DOHH2 (cell line): Measurements from ENCODE around the gene CYP2A7.
"Not testable (repeated sequence)": the region's sequence is repeated elsewhere in the genome, so short reads cannot be mapped to it uniquely, and the experiment has no call there.

Source experiments
- H3F3A ChIP-seq: fragments of 200-600 bp; sonication (generic), shearing (Covaris generic); 2 replicates; pipeline ENCODE4 v1.6.0; 2016; ENCODE audit warnings: antibody characterized with exemption, mild to moderate bottlenecking; ENCODE audit not compliant: control insufficient read depth, insufficient read depth
- H3K27ac ChIP-seq: fragments of 200-600 bp; sonication (generic); 2 replicates; pipeline ENCODE4 v1.5.1; 2014; ENCODE audit warnings: low read depth, mild to moderate bottlenecking, low read length, moderate library complexity
- H3K27me3 ChIP-seq: fragments of 200-600 bp; sonication (generic); 2 replicates; pipeline ENCODE4 v1.6.1; 2014; ENCODE audit warnings: mild to moderate bottlenecking, low read length, mixed read lengths; ENCODE audit not compliant: control insufficient read depth
- H3K36me3 ChIP-seq: fragments of 200-600 bp; sonication (generic); 2 replicates; pipeline ENCODE4 v1.6.1; 2014; ENCODE audit warnings: mild to moderate bottlenecking, low read length, moderate library complexity, mixed read lengths; ENCODE audit not compliant: control insufficient read depth
- H3K4me1 ChIP-seq: fragments of 200-600 bp; sonication (generic); 2 replicates; pipeline ENCODE4 v1.6.1; 2014; ENCODE audit warnings: mild to moderate bottlenecking, low read length, mixed read lengths; ENCODE audit not compliant: control insufficient read depth
- H3K4me2 ChIP-seq: fragments of 200-600 bp; sonication (generic); 2 replicates; pipeline ENCODE4 v1.6.0; 2014; ENCODE audit warnings: mild to moderate bottlenecking, low read length, moderate library complexity
- H3K4me3 ChIP-seq: fragments of 200-600 bp; sonication (generic); 2 replicates; pipeline ENCODE4 v1.5.1; 2014; ENCODE audit warnings: mild to moderate bottlenecking, low read length, mixed read lengths
- H3K79me2 ChIP-seq: fragments of 200-600 bp; sonication (generic); 2 replicates; pipeline ENCODE4 v1.6.1; 2014; ENCODE audit warnings: mild to moderate bottlenecking, low read length, mixed read lengths; ENCODE audit not compliant: control insufficient read depth
- H3K9me2 ChIP-seq: fragments of 200-600 bp; sonication (generic); replicated peaks from 2 replicates; pipeline ENCODE4 v1.6.1; 2014; ENCODE audit warnings: mild to moderate bottlenecking, low read length, mixed read lengths; ENCODE audit not compliant: control insufficient read depth
- H3K9me3 ChIP-seq: fragments of 200-600 bp; sonication (generic); 2 replicates; pipeline ENCODE4 v1.6.1; 2014; ENCODE audit warnings: antibody characterized with exemption, low read length, mixed read lengths; ENCODE audit not compliant: control insufficient read depth, insufficient read depth
- H4K20me1 ChIP-seq: fragments of 200-600 bp; sonication (generic); 2 replicates; pipeline ENCODE4 v1.6.0; 2014; ENCODE audit warnings: low read depth, mild to moderate bottlenecking, antibody characterized with exemption, low read length, moderate library complexity; ENCODE audit not compliant: control insufficient read depth, insufficient read depth
- EZH2phosphoT487 ChIP-seq: fragments of 200-600 bp; sonication (generic); IDR thresholded peaks from 2 replicates; pipeline ENCODE4 v1.6.1; 2017; ENCODE audit warnings: borderline replicate concordance, mild to moderate bottlenecking, antibody characterized with exemption, low read length, moderate library complexity, mixed read lengths
- TF ChIP-seq, protein P1 (sequence below): fragments of 200-600 bp; sonication (generic); IDR thresholded peaks from one replicate; pipeline ENCODE4 v1.5.1; 2014; ENCODE audit warnings: antibody characterized with exemption, mild to moderate bottlenecking, low read depth, low read length; ENCODE audit not compliant: poor library complexity, severe bottlenecking

The CYP2A7 gene

DNA sequence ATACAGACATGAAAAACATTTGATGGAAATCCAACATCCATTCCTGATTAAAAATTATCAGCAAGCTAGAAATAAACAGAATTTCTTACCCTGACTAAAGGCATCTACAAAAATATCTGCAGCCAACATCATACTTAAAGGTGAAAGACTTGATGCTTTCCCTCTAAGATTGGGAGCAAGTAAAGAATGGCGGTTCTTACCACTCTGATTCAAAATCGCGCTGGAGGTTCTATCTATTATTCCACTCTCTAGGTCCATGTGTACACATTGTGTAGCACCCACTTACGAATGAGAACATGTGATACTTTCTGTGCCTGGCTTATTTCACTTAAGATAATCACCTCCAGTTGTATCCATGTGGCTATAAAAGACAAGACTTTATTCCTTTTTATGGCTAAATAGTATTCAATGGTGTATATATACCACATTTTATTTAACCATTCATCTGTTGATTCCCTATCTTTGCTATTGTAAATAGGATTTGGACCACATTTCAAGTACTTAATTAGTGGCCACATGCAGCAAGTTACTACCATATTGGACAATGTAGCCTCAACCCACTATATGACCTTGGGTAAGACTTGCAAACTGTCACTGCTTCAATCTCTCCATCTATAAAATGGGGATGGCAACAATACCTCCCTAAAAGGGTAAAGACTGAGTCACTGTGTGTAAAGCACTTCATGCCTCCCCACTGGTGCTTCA lies 38.4 kb upstream of the CYP2A7 start:
- Histone ChIP-seq H3K9me2 (no peaks in the 10 kb centered on the region), H3K79me2 (no peaks in the 10 kb centered on the region), H3K36me3 (no peaks in the 10 kb centered on the region), H3K27ac (no peak overlapping the region), H4K20me1 (no peaks in the 10 kb centered on the region), H3F3A (no peaks in the 10 kb centered on the region), H3K4me3 (no peak overlapping the region), H3K9me3 (no peaks in the 10 kb centered on the region), H3K4me1 (no peaks in the 10 kb centered on the region), H3K4me2 (no peak overlapping the region), H3K27me3 (no peaks in the 10 kb centered on the region)
- TF ChIP-seq EZH2phosphoT487: no peak
- TF ChIP-seq, protein P1, sequence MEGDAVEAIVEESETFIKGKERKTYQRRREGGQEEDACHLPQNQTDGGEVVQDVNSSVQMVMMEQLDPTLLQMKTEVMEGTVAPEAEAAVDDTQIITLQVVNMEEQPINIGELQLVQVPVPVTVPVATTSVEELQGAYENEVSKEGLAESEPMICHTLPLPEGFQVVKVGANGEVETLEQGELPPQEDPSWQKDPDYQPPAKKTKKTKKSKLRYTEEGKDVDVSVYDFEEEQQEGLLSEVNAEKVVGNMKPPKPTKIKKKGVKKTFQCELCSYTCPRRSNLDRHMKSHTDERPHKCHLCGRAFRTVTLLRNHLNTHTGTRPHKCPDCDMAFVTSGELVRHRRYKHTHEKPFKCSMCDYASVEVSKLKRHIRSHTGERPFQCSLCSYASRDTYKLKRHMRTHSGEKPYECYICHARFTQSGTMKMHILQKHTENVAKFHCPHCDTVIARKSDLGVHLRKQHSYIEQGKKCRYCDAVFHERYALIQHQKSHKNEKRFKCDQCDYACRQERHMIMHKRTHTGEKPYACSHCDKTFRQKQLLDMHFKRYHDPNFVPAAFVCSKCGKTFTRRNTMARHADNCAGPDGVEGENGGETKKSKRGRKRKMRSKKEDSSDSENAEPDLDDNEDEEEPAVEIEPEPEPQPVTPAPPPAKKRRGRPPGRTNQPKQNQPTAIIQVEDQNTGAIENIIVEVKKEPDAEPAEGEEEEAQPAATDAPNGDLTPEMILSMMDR: no peak

DNA sequence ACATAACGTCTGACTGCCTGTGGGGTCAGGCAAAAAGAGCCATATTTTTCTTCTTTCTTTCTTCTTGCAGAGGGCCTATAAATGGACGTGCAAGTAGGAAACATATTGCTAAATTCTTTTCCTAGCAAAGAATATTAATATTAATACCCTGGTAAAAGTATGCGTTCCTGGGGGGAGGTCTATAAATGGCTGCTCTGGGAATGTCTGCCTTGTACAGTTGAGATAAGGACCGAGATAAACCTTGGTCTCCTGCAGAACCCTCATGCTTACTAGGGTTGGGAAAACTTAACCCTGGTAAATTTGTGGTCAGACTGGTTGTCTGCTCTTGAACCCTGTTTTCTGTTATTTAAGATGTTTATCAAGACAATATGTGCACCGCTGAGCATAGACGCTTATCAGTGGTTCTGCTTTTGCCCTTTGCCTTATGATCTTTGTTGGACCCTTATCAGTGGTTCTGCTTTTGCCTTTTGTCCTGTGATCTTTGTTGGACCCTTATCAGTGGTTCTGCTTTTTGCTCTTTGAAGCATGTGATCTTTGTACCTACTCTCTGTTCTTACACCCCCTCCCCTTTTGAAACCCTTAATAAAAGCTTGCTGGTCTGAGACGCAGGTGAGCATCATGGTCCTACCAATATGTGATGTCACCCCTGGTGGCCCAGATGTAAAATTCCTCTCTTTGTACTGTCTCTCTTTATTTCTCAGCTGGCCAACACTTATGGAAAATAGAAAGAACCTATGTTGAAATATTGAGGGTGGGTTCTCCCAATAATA lies 37.7 kb upstream of the CYP2A7 start:
- not testable (repeated sequence) for H3K27me3 ChIP-seq, H3K4me2 ChIP-seq, H3K79me2 ChIP-seq, H3K4me1 ChIP-seq, H3K9me3 ChIP-seq, H4K20me1 ChIP-seq, H3K36me3 ChIP-seq, H3K4me3 ChIP-seq, H3K27ac ChIP-seq, H3F3A ChIP-seq, H3K9me2 ChIP-seq

DNA sequence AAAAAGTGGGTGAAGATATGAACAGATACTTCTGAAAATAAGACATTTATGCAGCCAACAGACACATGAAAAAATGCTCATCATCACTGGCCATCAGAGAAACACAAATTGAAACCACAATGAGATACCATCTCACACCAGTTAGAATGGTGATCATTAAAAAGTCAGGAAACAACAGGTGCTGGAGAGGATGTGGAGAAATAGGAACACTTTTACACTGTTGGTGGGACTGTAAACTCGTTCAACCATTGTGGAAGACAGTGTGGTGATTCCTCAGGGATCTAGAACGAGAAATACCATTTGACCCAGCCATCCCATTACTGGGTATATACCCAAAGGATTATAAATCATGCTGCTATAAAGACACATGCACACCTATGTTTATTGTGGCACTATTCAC lies 36.3 kb upstream of the CYP2A7 start:
- not testable (repeated sequence) for H3K27ac ChIP-seq, H3K9me2 ChIP-seq, H3F3A ChIP-seq, H3K4me3 ChIP-seq, H3K4me2 ChIP-seq, H3K36me3 ChIP-seq, H3K79me2 ChIP-seq, H3K27me3 ChIP-seq, H4K20me1 ChIP-seq, H3K9me3 ChIP-seq, H3K4me1 ChIP-seq

GRCh38 chr19:40908976-40909375 lies 26.9 kb upstream of the CYP2A7 start:
- Histone ChIP-seq H3K4me3 (peak overlapping the region; percentile 74), H3K27me3 (peaks cover 7% of the 10 kb centered on the region; the same call in 1 of the 2 replicates), H3K9me2 (no peaks in the 10 kb centered on the region), H3K79me2 (no peaks in the 10 kb centered on the region), H3K9me3 (no peaks in the 10 kb centered on the region), H4K20me1 (no peaks in the 10 kb centered on the region), H3K4me2 (peak overlapping the region; percentile 78), H3K27ac (no peak overlapping the region), H3F3A (no peaks in the 10 kb centered on the region), H3K4me1 (peaks cover 14% of the 10 kb centered on the region), H3K36me3 (no peaks in the 10 kb centered on the region)
- TF ChIP-seq, protein P1: peak; percentile 65
- no peak for TF ChIP-seq EZH2phosphoT487
